NCI-H2171 (cell line): ENCODE results near the gene LRRC4B.
A peak's percentile ranks its signal among the peaks of the same experiment; 100 is the strongest.
"Not testable (repeated sequence)": the region's sequence is repeated elsewhere in the genome, so short reads cannot be mapped to it uniquely, and the experiment has no call there.

Experiments
- DNase-seq: peaks from one replicate; lab custom pipeline; 2025; lab: John Stamatoyannopoulos, UW

LRRC4B gene

GRCh38 chr19:50485284-50485955 is 82.8 kb downstream of the LRRC4B start:
- DNase-seq = no peak

- no peak for DNase-seq
These were observed 85.3 kb downstream of the LRRC4B start for GRCh38 chr19:50482916-50483315.

- no peak for DNase-seq
These were observed 85.9 kb downstream of the LRRC4B start for GRCh38 chr19:50482271-50482855.

- no peak for DNase-seq
These were observed 86.7 kb downstream of the LRRC4B start for GRCh38 chr19:50481351-50482149.

- DNase-seq = no peak
These were observed 87.7 kb downstream of the LRRC4B start for GRCh38 chr19:50480281-50481111.

GRCh38 chr19:50479761-50480251 is 88.4 kb downstream of the LRRC4B start:
- DNase-seq = no peak

GRCh38 chr19:50478901-50479715 is 89.1 kb downstream of the LRRC4B start:
- no peak for DNase-seq

- no peak for DNase-seq
These were observed 90.3 kb downstream of the LRRC4B start for GRCh38 chr19:50477751-50478515.

- no peak for DNase-seq
These were observed 91.4 kb downstream of the LRRC4B start for GRCh38 chr19:50476907-50477238.

GRCh38 chr19:50476224-50476906 is 91.9 kb downstream of the LRRC4B start, which contains the start of the genes EMC10 and GARIN5A:
TSS of gene EMC10 (plus strand) at chr19:50476507. CDS start at chr19:50476545, 38 bp downstream.
TSS of gene GARIN5A (minus strand) at chr19:50476848. CDS start at chr19:50476388, 460 bp downstream.
- peak; percentile 89 for DNase-seq

- no peak for DNase-seq
These were observed 92.5 kb downstream of the LRRC4B start for GRCh38 chr19:50475736-50476223.

GRCh38 chr19:50475101-50475568 is 93.1 kb downstream of the LRRC4B start:
- DNase-seq = no peak

- DNase-seq = not testable (repeated sequence)
These were observed 94.9 kb downstream of the LRRC4B start for GRCh38 chr19:50473336-50473735.

- no peak for DNase-seq
These were observed 99.4 kb downstream of the LRRC4B start for GRCh38 chr19:50468818-50469217.

GRCh38 chr19:50467566-50467965 is 100.7 kb downstream of the LRRC4B start:
- no peak for DNase-seq
